SKM-1 treated with dmso at 0.1 percent for 144 hours (cell line): ENCODE results near the gene TNFSF9.
"Not testable (repeated sequence)": the region's sequence is repeated elsewhere in the genome, so short reads cannot be mapped to it uniquely, and the experiment has no call there.

Source experiments
- DNase-seq: peaks from one replicate; lab custom pipeline; 2025; ENCODE audit not compliant: unreplicated experiment; lab: John Stamatoyannopoulos, UW

The TNFSF9 gene

GRCh38 chr19:6503407-6504201 is 27.2 kb upstream of the TNFSF9 start:
- no peak for DNase-seq

GRCh38 chr19:6508028-6508771 is 22.6 kb upstream of the TNFSF9 start:
- DNase-seq = not testable (repeated sequence)

- DNase-seq = no peak
Measured at GRCh38 chr19:6509118-6509971, 21.5 kb upstream of the TNFSF9 start.

GRCh38 chr19:6510618-6511017 is 20.2 kb upstream of the TNFSF9 start:
- no peak for DNase-seq

- no peak for DNase-seq
Measured at GRCh38 chr19:6514089-6514488, 16.7 kb upstream of the TNFSF9 start.

GRCh38 chr19:6514926-6515544 is 15.8 kb upstream of the TNFSF9 start:
- no peak for DNase-seq

GRCh38 chr19:6516018-6516658 is 14.7 kb upstream of the TNFSF9 start:
- peak; percentile 98 for DNase-seq

GRCh38 chr19:6516659-6517291 is 14.1 kb upstream of the TNFSF9 start:
- DNase-seq = peak; percentile 89

- DNase-seq = peak; percentile 26
Measured at GRCh38 chr19:6518145-6518911, 12.5 kb upstream of the TNFSF9 start.

- DNase-seq = no peak
Measured at GRCh38 chr19:6519289-6519688, 11.5 kb upstream of the TNFSF9 start.

GRCh38 chr19:6521718-6522646 is 8.8 kb upstream of the TNFSF9 start:
- DNase-seq = peak; percentile 39

- DNase-seq = no peak
Measured at GRCh38 chr19:6522712-6523111, 8.1 kb upstream of the TNFSF9 start.

GRCh38 chr19:6524311-6524710 is 6.5 kb upstream of the TNFSF9 start:
- DNase-seq = no peak

GRCh38 chr19:6527893-6528543 is 2.8 kb upstream of the TNFSF9 start:
- no peak for DNase-seq

GRCh38 chr19:6528544-6529121 is 2.2 kb upstream of the TNFSF9 start:
- peak; percentile 77 for DNase-seq

GRCh38 chr19:6529351-6529750 is 1.5 kb upstream of the TNFSF9 start:
- DNase-seq = no peak

GRCh38 chr19:6529937-6530385 is 865 bp upstream of the TNFSF9 start:
- DNase-seq = no peak
